ENCODE data around the gene KCND2.

KCND2 gene

GRCh38 chr7:120311028-120311788 is 38.2 kb downstream of the KCND2 start:
- no peak for DNase-seq

GRCh38 chr7:120320218-120320961 is 47.4 kb downstream of the KCND2 start:
- no peak for DNase-seq

- DNase-seq, result no peak
These were observed 54.1 kb downstream of the KCND2 start for GRCh38 chr7:120327054-120327453.

GRCh38 chr7:120332433-120332832 is 59.5 kb downstream of the KCND2 start:
- no peak for DNase-seq

- no peak for DNase-seq
These were observed 61.5 kb downstream of the KCND2 start for GRCh38 chr7:120334475-120334874.

GRCh38 chr7:120337308-120337907 is 64.4 kb downstream of the KCND2 start:
- no peak for DNase-seq

GRCh38 chr7:120344276-120344675 is 71.3 kb downstream of the KCND2 start:
- DNase-seq, result no peak

- no peak for DNase-seq
These were observed 80.2 kb downstream of the KCND2 start for GRCh38 chr7:120353171-120353570.

GRCh38 chr7:120360918-120361317 is 87.9 kb downstream of the KCND2 start:
- no peak for DNase-seq

GRCh38 chr7:120363414-120363813 is 90.4 kb downstream of the KCND2 start:
- no peak for DNase-seq

GRCh38 chr7:120370954-120371353 is 98.0 kb downstream of the KCND2 start:
- DNase-seq, result no peak

GRCh38 chr7:120373174-120373573 is 100.2 kb downstream of the KCND2 start:
- DNase-seq, result no peak

- DNase-seq, result no peak
These were observed 121.6 kb downstream of the KCND2 start for GRCh38 chr7:120394595-120394994.

- DNase-seq, result no peak
These were observed 122.6 kb downstream of the KCND2 start for GRCh38 chr7:120395526-120396019.

GRCh38 chr7:120398284-120399000 is 125.5 kb downstream of the KCND2 start:
- no peak for DNase-seq

- DNase-seq, result no peak
These were observed 128.0 kb downstream of the KCND2 start for GRCh38 chr7:120400806-120401455.

GRCh38 chr7:120402079-120402767 is 129.2 kb downstream of the KCND2 start:
- DNase-seq, result no peak

GRCh38 chr7:120402801-120403200 is 129.8 kb downstream of the KCND2 start:
- DNase-seq, result no peak

GRCh38 chr7:120404042-120404441 is 131.1 kb downstream of the KCND2 start:
- DNase-seq, result no peak

- DNase-seq, result no peak
These were observed 132.7 kb downstream of the KCND2 start for GRCh38 chr7:120405652-120406051.

- no peak for DNase-seq
These were observed 134.0 kb downstream of the KCND2 start for GRCh38 chr7:120407010-120407409.
